ENCODE measurements around the gene SNCA. TPM values are rescaled to one million over a fixed set of nuclear protein-coding genes. Genes with fewer than 3 reads are reported as not detected.

Gene SNCA
- total RNA-seq, 1 donor from 2014 or later = not detected

GRCh38 chr4:89765528-89765927, 71.4 kb downstream of the SNCA start:
- no peaks in the 10 kb centered on the region for H3K9me3 ChIP-seq
- DNase-seq (ENCODE audit: low spot score in 2 of 2) = no peak
- no peak overlapping the region for H3K27ac ChIP-seq
- H3K4me1 ChIP-seq = no peaks in the 10 kb centered on the region
- peak overlapping the region in 1 of 2 donors; percentile 19 for H3K4me3 ChIP-seq
- no peak for TF ChIP-seq CTCF (IDR thresholded peaks at IDR 0.05)
- H3K36me3 ChIP-seq = no peaks in the 10 kb centered on the region
- intact Hi-C loops (cut with DNase I) = no loop called here
- no peaks in the 10 kb centered on the region for H3K27me3 ChIP-seq

- no peak overlapping the region for H3K27ac ChIP-seq
- no peak for TF ChIP-seq CTCF (IDR thresholded peaks at IDR 0.05)
Observed at GRCh38 chr4:89762311-89762710, 74.7 kb downstream of the SNCA start.

GRCh38 chr4:89759426-89759825, 77.5 kb downstream of the SNCA start:
- intact Hi-C loops (cut with DNase I) = no loop called here
- no peak for DNase-seq (ENCODE audit: low spot score in 2 of 2)
- Histone ChIP-seq H3K4me1 (no peaks in the 10 kb centered on the region), H3K27me3 (no peaks in the 10 kb centered on the region), H3K27ac (no peak overlapping the region), H3K9me3 (no peaks in the 10 kb centered on the region), H3K36me3 (no peaks in the 10 kb centered on the region), H3K4me3 (no peak overlapping the region)
- TF ChIP-seq CTCF (IDR thresholded peaks at IDR 0.05) = no peak

More at GRCh38 chr4:89762311-89762710, 74.7 kb downstream of the SNCA start:
- H3K27me3 ChIP-seq = no peaks in the 10 kb centered on the region
- intact Hi-C loops (cut with DNase I) = no loop called here
- H3K4me3 ChIP-seq = no peak overlapping the region
- no peaks in the 10 kb centered on the region for H3K9me3 ChIP-seq
- no peaks in the 10 kb centered on the region for H3K4me1 ChIP-seq
- DNase-seq (ENCODE audit: low spot score in 2 of 2) = no peak
- no peaks in the 10 kb centered on the region for H3K36me3 ChIP-seq

DNA sequence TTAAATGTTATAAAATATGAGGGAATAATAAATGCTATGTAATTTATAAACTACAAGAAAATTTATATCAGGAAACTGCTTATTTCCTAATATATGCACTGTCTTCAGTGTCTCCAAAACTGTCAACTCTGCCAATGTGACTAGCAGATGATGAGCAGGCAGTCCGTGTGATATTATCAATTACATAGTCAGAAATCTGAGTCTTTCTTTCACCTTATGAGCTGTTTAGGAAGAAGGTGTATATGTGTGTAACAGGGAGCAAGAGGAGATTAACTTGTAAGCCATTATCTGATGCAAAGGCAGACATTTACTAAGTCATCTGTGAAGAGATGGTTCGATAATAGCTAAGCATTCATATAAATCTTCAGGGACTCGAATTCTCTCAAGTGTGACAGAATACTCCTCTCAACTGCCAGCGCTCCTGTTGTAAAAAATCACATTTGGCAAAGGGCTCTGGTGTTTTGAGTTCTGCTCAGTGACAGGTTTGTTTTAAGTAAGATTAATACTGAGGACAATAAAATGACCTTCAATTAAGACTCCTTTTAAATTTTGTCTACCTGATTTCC, 79.7 kb downstream of the SNCA start:
- intact Hi-C loops (cut with DNase I) = no loop called here
- no peaks in the 10 kb centered on the region for H3K9me3 ChIP-seq
- H3K27me3 ChIP-seq = no peaks in the 10 kb centered on the region
- H3K36me3 ChIP-seq = no peaks in the 10 kb centered on the region
- H3K27ac ChIP-seq = no peak overlapping the region
- DNase-seq (ENCODE audit: low spot score in 2 of 2) = no peak
- TF ChIP-seq CTCF (IDR thresholded peaks at IDR 0.05) = no peak
- no peaks in the 10 kb centered on the region for H3K4me1 ChIP-seq
- no peak overlapping the region for H3K4me3 ChIP-seq

- H3K36me3 ChIP-seq = no peaks in the 10 kb centered on the region
- no peak overlapping the region for H3K4me3 ChIP-seq
- H3K27me3 ChIP-seq = no peaks in the 10 kb centered on the region
- H3K9me3 ChIP-seq = no peaks in the 10 kb centered on the region
- intact Hi-C loops (cut with DNase I) = no loop called here
- DNase-seq (ENCODE audit: low spot score in 2 of 2) = no peak
- H3K4me1 ChIP-seq = no peaks in the 10 kb centered on the region
- no peak for TF ChIP-seq CTCF (IDR thresholded peaks at IDR 0.05)
- H3K27ac ChIP-seq = no peak overlapping the region
Observed at GRCh38 chr4:89755220-89755619, 81.7 kb downstream of the SNCA start.

GRCh38 chr4:89754531-89754930, 82.4 kb downstream of the SNCA start:
- no peak overlapping the region for H3K27ac ChIP-seq

More at GRCh38 chr4:89754531-89754930, 82.4 kb downstream of the SNCA start:
- TF ChIP-seq CTCF (IDR thresholded peaks at IDR 0.05) = no peak
- Histone ChIP-seq H3K9me3 (no peaks in the 10 kb centered on the region), H3K36me3 (no peaks in the 10 kb centered on the region), H3K4me3 (no peak overlapping the region), H3K27me3 (no peaks in the 10 kb centered on the region), H3K4me1 (no peaks in the 10 kb centered on the region)
- DNase-seq (ENCODE audit: low spot score in 2 of 2) = no peak
- intact Hi-C loops (cut with DNase I) = no loop called here

Measured in ascending aorta (tissue), 2 donors.